ENCODE data around the gene SORCS2. TPM values are rescaled to one million over a fixed set of nuclear protein-coding genes. Genes with fewer than 3 reads are reported as not detected.

SORCS2 gene
- polyA plus RNA-seq, 3 donors = 0.46 to 0.55 TPM; not detected in 1

GRCh38 chr4:7549866-7550265 is 357.5 kb downstream of the SORCS2 start:
- Histone ChIP-seq H2AFZ (ENCODE audit: insufficient read depth, low read depth, low read length, poor library complexity, severe bottlenecking) (no peak overlapping the region), H3K79me2 (ENCODE audit: insufficient read depth, low read length) (no peaks in the 10 kb centered on the region), H3K36me3 (replicated peaks in 1 of 2; ENCODE audit: control insufficient read depth in 1 of 2, insufficient read depth in 2 of 2, low read length in 2 of 2) (no peaks in the 10 kb centered on the region), H4K20me1 (ENCODE audit: insufficient read depth, low read length) (no peaks in the 10 kb centered on the region), H3K4me2 (replicated peaks; ENCODE audit: extremely low read depth, low read length, poor library complexity, severe bottlenecking) (no peak overlapping the region), H3K4me3 (replicated peaks in 1 of 3; ENCODE audit: low read depth in 2 of 3, low read length in 3 of 3) (no peak overlapping the region), H3K9me3 (replicated peaks in 1 of 2; ENCODE audit: control insufficient read depth in 1 of 2, insufficient read depth in 1 of 2, low read length in 2 of 2) (peaks cover 36 to 44% of the 10 kb centered on the region in 2 donors), H3K27me3 (ENCODE audit: control insufficient read depth in 2 of 2, insufficient read depth in 2 of 2, low read length in 2 of 2) (no peaks in the 10 kb centered on the region), H3K9ac (ENCODE audit: insufficient read depth, low read length, poor library complexity, severe bottlenecking) (no peak overlapping the region), H3K27ac (ENCODE audit: low read depth in 1 of 2, low read length in 2 of 2) (no peak overlapping the region), H3K4me1 (ENCODE audit: control insufficient read depth in 1 of 2, insufficient read depth in 2 of 2, low read length in 2 of 2) (no peaks in the 10 kb centered on the region)
- TF ChIP-seq CTCF (IDR thresholded peaks at IDR 0.05) = no peak
- Mint-ChIP-seq H3K9me3 (peaks cover 23 to 43% (median 34%) of the 10 kb centered on the region in 7 donors), H3K27ac (no peak overlapping the region), H3K4me3 (no peak overlapping the region), H3K27me3 (ENCODE audit: low read depth in 3 of 3) (peaks cover 2 to 12% (median 6%) of the 10 kb centered on the region in 3 donors), H3K4me1 (no peaks in the 10 kb centered on the region), H3K36me3 (peaks cover 0 to 9% of the 10 kb centered on the region in 2 donors)
- intact Hi-C loops (cut with micrococcal nuclease) = no loop called here
- DNase-seq = no peak
- 91% methylated on average over 5 of the region's 7 CpGs for WGBS (ENCODE audit: insufficient coverage)

GRCh38 chr4:7552466-7552865 is 360.1 kb downstream of the SORCS2 start:
- Histone ChIP-seq H3K4me2 (replicated peaks; ENCODE audit: extremely low read depth, low read length, poor library complexity, severe bottlenecking) (no peak overlapping the region), H2AFZ (ENCODE audit: insufficient read depth, low read depth, low read length, poor library complexity, severe bottlenecking) (no peak overlapping the region), H3K9ac (ENCODE audit: insufficient read depth, low read length, poor library complexity, severe bottlenecking) (no peak overlapping the region), H3K27me3 (ENCODE audit: control insufficient read depth in 2 of 2, insufficient read depth in 2 of 2, low read length in 2 of 2) (no peaks in the 10 kb centered on the region), H3K4me3 (replicated peaks in 1 of 3; ENCODE audit: low read depth in 2 of 3, low read length in 3 of 3) (no peak overlapping the region), H3K4me1 (ENCODE audit: control insufficient read depth in 1 of 2, insufficient read depth in 2 of 2, low read length in 2 of 2) (no peaks in the 10 kb centered on the region), H4K20me1 (ENCODE audit: insufficient read depth, low read length) (no peaks in the 10 kb centered on the region), H3K79me2 (ENCODE audit: insufficient read depth, low read length) (no peaks in the 10 kb centered on the region), H3K9me3 (replicated peaks in 1 of 2; ENCODE audit: control insufficient read depth in 1 of 2, insufficient read depth in 1 of 2, low read length in 2 of 2) (peaks cover 43 to 60% of the 10 kb centered on the region in 2 donors), H3K36me3 (replicated peaks in 1 of 2; ENCODE audit: control insufficient read depth in 1 of 2, insufficient read depth in 2 of 2, low read length in 2 of 2) (no peaks in the 10 kb centered on the region), H3K27ac (ENCODE audit: low read depth in 1 of 2, low read length in 2 of 2) (no peak overlapping the region)
- WGBS (ENCODE audit: insufficient coverage) = no CpG with 5 or more reads among the region's 3 CpGs
- Mint-ChIP-seq H3K9me3 (peaks cover 28 to 58% (median 50%) of the 10 kb centered on the region in 7 donors), H3K27me3 (ENCODE audit: low read depth in 3 of 3) (peaks cover 2 to 8% (median 6%) of the 10 kb centered on the region in 3 donors), H3K4me1 (no peaks in the 10 kb centered on the region), H3K36me3 (peaks cover 0 to 9% of the 10 kb centered on the region in 2 donors), H3K4me3 (no peak overlapping the region), H3K27ac (no peak overlapping the region)
- intact Hi-C loops (cut with micrococcal nuclease) = no loop called here
- TF ChIP-seq CTCF (IDR thresholded peaks at IDR 0.05) = no peak
- DNase-seq = no peak

Measured in CD14-positive monocyte (primary cell).